Osteoblast (primary cell): ENCODE results near the gene DELE1. TPM values are rescaled to one million over a fixed set of nuclear protein-coding genes. Genes with fewer than 3 reads are reported as not detected.
"Not testable (repeated sequence)": the region's sequence is repeated elsewhere in the genome, so short reads cannot be mapped to it uniquely, and the experiment has no call there.

ENCODE experiments used
- DNase-seq: peaks from one replicate; pipeline ENCODE4 v3.0.0; 2011; ENCODE audit warnings: low spot score, mixed read lengths; ENCODE audit not compliant: insufficient read length; ENCODE audit errors: missing footprints
- H2AFZ ChIP-seq: 2 replicates; pipeline ENCODE4 v1.6.0; 2011; ENCODE audit warnings: mild to moderate bottlenecking, low read length
- H3K27ac ChIP-seq: 2 replicates; pipeline ENCODE4 v1.5.1; 2011; ENCODE audit warnings: mild to moderate bottlenecking, low read depth, low read length, moderate library complexity
- H3K27me3 ChIP-seq: 2 replicates; pipeline ENCODE4 v1.6.0; 2012; ENCODE audit warnings: mild to moderate bottlenecking, control low read depth, inconsistent platforms, low read length, moderate library complexity; ENCODE audit not compliant: insufficient read depth
- H3K36me3 ChIP-seq: 2 replicates; pipeline ENCODE4 v1.5.1; 2011; ENCODE audit warnings: mild to moderate bottlenecking, low read length, control low read depth, moderate library complexity; ENCODE audit not compliant: insufficient read depth
- H3K4me1 ChIP-seq: 2 replicates; pipeline ENCODE4 v1.5.1; 2011; ENCODE audit warnings: mild to moderate bottlenecking, low read length, control low read depth, moderate library complexity; ENCODE audit not compliant: insufficient read depth
- H3K4me2 ChIP-seq: 2 replicates; pipeline ENCODE4 v1.6.0; 2011; ENCODE audit warnings: mild to moderate bottlenecking, low read length; ENCODE audit not compliant: insufficient read depth
- H3K4me3 ChIP-seq: fragments of 200-600 bp; sonication (generic); 3 replicates; pipeline ENCODE4 v1.5.1; 2012; ENCODE audit warnings: mild to moderate bottlenecking, low read length, inconsistent platforms; ENCODE audit not compliant: insufficient read depth
- H3K79me2 ChIP-seq: 2 replicates; pipeline ENCODE4 v1.6.0; 2012; ENCODE audit warnings: mild to moderate bottlenecking, low read length, control low read depth, inconsistent platforms; ENCODE audit not compliant: insufficient read depth
- H3K9me3 ChIP-seq: 2 replicates; pipeline ENCODE4 v1.5.1; 2011; ENCODE audit warnings: low read depth, low read length, control low read depth
- H4K20me1 ChIP-seq: 2 replicates; pipeline ENCODE4 v1.6.0; 2012; ENCODE audit warnings: mild to moderate bottlenecking, low read length, control low read depth; ENCODE audit not compliant: insufficient read depth
- total RNA-seq: library from RNA; depleted of rRNA; stranded (reverse); fragments of >200 nt; gene quantifications from 2 replicates; pipeline ENCODE4 v1.2.3, GENCODE V29; 2012
- TF ChIP-seq, protein P1 (sequence below): IDR thresholded peaks from 2 replicates; pipeline ENCODE4 v1.5.1; 2011; ENCODE audit warnings: mild to moderate bottlenecking, low read depth, low read length, moderate library complexity; ENCODE audit errors: extremely low read depth

DELE1 gene
- total RNA-seq, 1 donor: 52.1 TPM

DNA sequence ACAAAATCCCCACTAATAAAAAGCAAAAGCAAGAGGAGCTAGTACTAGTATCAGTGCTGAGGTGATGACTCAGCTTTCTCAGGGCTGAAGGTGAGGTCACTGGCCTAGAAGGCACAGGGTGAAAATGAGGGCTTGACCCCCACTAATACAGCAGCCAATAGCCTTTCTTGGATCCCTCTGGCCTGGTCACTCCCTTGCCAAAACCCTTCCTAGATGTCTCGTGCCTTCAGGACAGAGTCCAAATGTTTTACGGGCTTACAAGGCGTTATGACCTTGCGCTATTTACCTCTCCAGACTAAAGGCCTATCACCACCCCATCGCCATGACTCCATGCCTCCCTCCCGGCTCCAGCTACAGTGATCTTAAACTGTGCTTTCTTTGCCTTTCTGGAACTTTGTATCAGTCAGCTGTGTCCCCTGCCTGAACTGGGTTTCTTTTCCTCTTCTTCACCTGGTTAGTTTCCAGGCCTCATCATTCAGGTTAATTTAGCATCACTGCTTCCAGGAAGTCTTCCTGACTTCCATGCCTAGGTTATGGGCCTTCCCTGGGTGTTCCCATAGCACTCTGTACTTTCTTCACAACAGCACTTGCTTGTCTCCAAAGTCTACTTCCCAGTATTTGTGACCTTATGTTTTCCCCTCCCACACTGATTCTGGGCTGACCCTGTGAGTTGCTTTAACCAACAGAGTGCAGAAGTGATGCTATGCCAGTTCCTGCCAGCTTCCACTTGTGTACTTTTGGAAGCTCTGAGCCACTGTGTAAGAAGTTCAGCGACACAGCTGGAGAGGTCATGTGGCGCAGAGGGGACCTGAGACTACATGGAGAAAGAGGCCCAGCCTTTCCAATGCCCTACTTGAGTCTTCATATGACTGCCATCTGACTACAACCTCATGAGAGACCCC, 4.2 kb upstream of the DELE1 start:
- H4K20me1 ChIP-seq: peaks cover 4% of the 10 kb centered on the region

DNA sequence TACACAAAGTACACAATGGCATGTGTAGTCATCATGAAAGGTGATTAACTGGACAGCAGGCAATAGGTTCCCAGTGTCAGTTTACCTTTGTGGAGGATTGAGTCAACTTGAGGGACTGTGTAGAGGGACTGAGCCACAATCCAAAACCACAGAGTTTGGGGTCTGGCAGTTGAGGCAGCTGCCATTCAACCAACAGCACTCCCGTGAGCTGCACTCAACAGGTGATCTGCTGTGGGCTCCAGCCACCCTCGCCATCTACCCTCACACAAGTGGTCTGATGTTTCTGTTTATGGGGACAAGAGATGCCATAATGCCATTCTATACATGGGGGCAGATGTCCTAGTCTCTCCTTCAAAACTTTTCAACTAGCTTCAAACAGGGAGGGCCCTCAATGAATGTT, 2.9 kb upstream of the DELE1 start:
- DNase-seq: no peak
- Histone ChIP-seq H3K4me1 (peaks cover 14% of the 10 kb centered on the region), H3K27ac (no peak overlapping the region), H3K27me3 (peaks cover 15% of the 10 kb centered on the region), H4K20me1 (peaks cover 10% of the 10 kb centered on the region), H3K36me3 (peaks cover 4% of the 10 kb centered on the region), H2AFZ (no peak overlapping the region), H3K4me3 (no peak overlapping the region), H3K9me3 (no peaks in the 10 kb centered on the region), H3K79me2 (peaks cover 14% of the 10 kb centered on the region), H3K4me2 (no peak overlapping the region)
- TF ChIP-seq, protein P1, sequence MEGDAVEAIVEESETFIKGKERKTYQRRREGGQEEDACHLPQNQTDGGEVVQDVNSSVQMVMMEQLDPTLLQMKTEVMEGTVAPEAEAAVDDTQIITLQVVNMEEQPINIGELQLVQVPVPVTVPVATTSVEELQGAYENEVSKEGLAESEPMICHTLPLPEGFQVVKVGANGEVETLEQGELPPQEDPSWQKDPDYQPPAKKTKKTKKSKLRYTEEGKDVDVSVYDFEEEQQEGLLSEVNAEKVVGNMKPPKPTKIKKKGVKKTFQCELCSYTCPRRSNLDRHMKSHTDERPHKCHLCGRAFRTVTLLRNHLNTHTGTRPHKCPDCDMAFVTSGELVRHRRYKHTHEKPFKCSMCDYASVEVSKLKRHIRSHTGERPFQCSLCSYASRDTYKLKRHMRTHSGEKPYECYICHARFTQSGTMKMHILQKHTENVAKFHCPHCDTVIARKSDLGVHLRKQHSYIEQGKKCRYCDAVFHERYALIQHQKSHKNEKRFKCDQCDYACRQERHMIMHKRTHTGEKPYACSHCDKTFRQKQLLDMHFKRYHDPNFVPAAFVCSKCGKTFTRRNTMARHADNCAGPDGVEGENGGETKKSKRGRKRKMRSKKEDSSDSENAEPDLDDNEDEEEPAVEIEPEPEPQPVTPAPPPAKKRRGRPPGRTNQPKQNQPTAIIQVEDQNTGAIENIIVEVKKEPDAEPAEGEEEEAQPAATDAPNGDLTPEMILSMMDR: no peak

More for the DNA sequence above, 4.2 kb upstream of the DELE1 start:
- H3K79me2 ChIP-seq: peaks cover 8% of the 10 kb centered on the region
- no peak overlapping the region for H3K4me3 ChIP-seq
- no peak overlapping the region for H2AFZ ChIP-seq
- TF ChIP-seq, protein P1: no peak
- H3K27ac ChIP-seq: no peak overlapping the region
- peaks cover 21% of the 10 kb centered on the region for H3K27me3 ChIP-seq
- no peak for DNase-seq
- H3K4me2 ChIP-seq: no peak overlapping the region
- H3K9me3 ChIP-seq: no peaks in the 10 kb centered on the region
- H3K4me1 ChIP-seq: peaks cover 13% of the 10 kb centered on the region
- H3K36me3 ChIP-seq: no peaks in the 10 kb centered on the region

DNA sequence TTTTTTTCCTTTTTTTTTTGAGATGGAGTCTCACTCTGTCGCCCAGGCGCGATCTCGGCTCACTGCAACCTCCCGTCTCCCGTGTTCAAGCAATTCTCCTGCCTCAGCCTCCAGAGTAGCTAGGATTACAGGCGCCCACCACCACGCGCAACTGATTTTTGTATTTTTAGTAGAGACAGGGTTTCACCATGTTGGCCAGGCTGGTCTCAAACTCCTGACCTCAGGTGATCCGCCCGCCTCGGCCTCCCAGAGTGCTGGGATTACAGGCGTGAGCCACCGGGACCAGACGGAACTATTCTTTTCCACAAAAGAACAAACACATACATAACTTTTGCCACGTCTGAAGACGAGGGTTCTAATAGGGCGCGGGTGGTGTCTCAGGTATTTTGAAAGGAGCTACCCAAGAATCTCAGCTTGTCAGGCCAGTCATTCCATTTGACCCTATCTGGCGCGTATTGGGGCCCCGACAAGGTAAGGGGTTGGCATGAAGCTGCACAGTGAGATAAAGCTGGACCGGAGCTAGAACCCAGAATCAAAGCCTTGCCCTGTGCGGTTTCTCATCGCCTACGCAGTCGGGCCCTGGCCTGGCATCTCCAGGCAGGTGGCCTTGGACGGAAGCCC, 734 bp upstream of the DELE1 start:
- H3K27ac ChIP-seq: peak overlapping the region; percentile 94
- peak overlapping the region; percentile 99 for H3K4me2 ChIP-seq

DNA sequence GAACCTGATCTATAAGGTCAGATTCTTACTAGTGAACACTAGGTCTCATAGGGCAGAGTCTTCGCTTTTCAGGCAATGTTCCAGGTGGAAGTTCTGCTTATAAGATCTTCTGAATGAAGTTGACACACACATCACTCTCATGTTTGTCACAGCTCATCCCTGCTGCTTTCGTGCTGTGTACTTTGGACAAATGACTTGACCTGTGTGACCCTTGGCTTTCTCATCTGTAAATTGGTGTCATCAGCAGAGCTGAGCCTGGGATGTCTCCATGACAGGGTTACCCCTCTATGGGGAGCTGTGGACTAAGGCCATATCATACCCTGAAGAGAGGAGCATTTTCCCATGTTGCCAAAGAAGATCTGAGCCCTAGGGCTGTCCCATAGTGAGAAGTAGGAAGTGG, 2.8 kb downstream of the DELE1 start:
- H3K4me3 ChIP-seq: no peak overlapping the region
- no peaks in the 10 kb centered on the region for H3K9me3 ChIP-seq
- H3K4me1 ChIP-seq: peaks cover 14% of the 10 kb centered on the region
- H3K4me2 ChIP-seq: no peak overlapping the region
- peaks cover 60% of the 10 kb centered on the region for H3K36me3 ChIP-seq
- H2AFZ ChIP-seq: no peak overlapping the region
- no peaks in the 10 kb centered on the region for H3K27me3 ChIP-seq
- H4K20me1 ChIP-seq: peaks cover 10% of the 10 kb centered on the region
- TF ChIP-seq, protein P1: no peak
- DNase-seq: peak; percentile 15
- peaks cover 21% of the 10 kb centered on the region for H3K79me2 ChIP-seq
- H3K27ac ChIP-seq: no peak overlapping the region

More for the DNA sequence above, 734 bp upstream of the DELE1 start:
- Histone ChIP-seq H3K79me2 (peaks cover 21% of the 10 kb centered on the region), H3K36me3 (peaks cover 25% of the 10 kb centered on the region), H3K4me1 (peaks cover 14% of the 10 kb centered on the region), H4K20me1 (peaks cover 10% of the 10 kb centered on the region), H2AFZ (peak overlapping the region; percentile 92), H3K4me3 (peak overlapping the region; percentile 90)
- not testable (repeated sequence) for DNase-seq, H3K27me3 ChIP-seq, H3K9me3 ChIP-seq
